Lung microvascular endothelial cell (primary cell): Measurements from ENCODE around the gene CCDC188. TPM values are rescaled to one million over a fixed set of nuclear protein-coding genes. Genes with fewer than 3 reads are reported as not detected.
A peak's percentile ranks its signal among the peaks of the same experiment; 100 is the strongest.

ENCODE experiments used
- DNase-seq, 2 donors: peaks; one replicate each; pipeline versions ENCODE4 v3.0.0 to v3.0.0-alpha.2; 2010; ENCODE audit warnings: low read depth in 2 of 2
- total RNA-seq: library from RNA; depleted of rRNA; stranded (reverse); fragments of >200 nt; gene quantifications from 2 replicates; pipeline ENCODE4 v1.2.1, GENCODE V29; 2014

Gene CCDC188
- total RNA-seq, 1 donor from 2014 or later: 3.6 TPM

DNA sequence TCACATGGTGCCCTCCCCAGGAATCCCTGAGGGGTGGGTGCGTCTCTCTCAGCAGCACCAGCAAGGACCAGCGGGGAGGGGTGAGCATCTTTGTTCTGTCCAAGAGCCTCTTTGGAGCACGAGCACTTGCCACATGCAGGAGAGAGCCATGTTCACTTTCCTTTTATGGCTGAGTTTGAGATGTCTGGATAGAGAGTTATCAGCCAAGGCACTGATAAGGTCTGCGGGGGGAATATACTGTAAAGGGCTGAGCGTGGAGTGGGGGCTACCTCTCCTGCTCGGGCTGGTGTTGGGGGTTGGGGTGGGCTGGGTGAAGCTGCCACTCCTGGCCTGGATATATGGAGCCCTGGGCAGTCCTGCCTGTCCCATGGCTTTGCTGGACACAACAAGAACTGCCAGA lies 34.9 kb upstream of the CCDC188 start:
- DNase-seq: no peak

GRCh38 chr22:20184501-20185165 lies 33.8 kb upstream of the CCDC188 start:
- DNase-seq: no peak

DNA sequence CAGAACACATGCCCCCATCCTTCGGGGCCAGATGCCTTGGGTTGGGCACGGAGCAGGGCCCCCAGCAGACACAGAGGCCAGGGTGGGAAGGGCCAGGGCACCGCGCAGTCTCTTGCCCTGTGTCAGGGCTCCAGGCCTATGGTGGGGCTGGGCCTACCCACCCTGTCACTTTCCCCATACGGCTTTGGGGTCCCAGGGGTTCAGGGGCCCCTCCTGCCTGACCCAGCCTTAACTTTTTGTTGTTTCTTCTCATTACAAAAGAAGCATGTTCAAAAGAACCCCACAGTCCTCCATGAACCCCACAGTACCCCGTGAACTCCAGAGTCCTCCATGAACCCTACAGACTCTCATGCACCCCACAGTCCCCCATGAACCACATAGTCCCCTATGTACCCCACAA lies 33.0 kb upstream of the CCDC188 start:
- DNase-seq: no peak

- no peak for DNase-seq
Observed at GRCh38 chr22:20183101-20183500, 32.2 kb upstream of the CCDC188 start.

DNA sequence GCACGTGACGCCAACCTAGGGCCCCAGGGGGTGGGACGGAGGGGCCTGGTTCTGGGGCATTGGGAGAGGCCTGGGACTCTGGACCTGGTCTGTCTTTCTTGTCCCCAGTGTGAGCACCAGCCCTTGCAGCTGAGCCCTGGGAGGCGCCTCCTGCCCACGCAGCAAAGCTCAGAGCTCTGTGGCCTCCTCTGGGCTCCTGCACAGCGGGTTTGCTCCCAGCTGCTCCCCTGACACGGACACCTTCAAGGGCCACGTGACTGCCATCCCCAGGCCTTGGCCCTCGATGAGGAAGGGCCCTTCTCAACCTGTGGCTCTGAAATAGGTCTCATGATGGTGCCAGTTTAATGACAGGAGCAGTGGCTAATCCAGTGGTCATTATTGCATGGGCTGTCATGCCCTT lies 31.5 kb upstream of the CCDC188 start:
- no peak for DNase-seq

DNA sequence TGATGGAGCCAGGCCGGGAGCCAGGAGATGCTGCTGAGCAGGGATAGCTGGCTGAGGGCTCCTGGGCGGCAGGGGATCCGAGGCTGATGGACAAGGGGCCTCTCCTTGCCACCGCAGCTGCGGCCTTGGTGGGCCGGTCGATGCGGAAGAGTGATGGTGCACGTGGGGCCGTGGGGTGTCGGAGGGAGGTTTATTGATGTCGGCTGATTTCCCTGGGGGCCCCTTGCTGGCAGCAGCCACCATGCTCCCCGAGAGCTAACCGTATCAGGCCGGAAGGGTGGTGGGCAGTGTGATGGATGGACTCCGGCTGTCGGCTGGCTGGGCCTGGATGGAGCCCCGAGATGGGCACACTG lies 31.0 kb upstream of the CCDC188 start:
- no peak for DNase-seq

DNA sequence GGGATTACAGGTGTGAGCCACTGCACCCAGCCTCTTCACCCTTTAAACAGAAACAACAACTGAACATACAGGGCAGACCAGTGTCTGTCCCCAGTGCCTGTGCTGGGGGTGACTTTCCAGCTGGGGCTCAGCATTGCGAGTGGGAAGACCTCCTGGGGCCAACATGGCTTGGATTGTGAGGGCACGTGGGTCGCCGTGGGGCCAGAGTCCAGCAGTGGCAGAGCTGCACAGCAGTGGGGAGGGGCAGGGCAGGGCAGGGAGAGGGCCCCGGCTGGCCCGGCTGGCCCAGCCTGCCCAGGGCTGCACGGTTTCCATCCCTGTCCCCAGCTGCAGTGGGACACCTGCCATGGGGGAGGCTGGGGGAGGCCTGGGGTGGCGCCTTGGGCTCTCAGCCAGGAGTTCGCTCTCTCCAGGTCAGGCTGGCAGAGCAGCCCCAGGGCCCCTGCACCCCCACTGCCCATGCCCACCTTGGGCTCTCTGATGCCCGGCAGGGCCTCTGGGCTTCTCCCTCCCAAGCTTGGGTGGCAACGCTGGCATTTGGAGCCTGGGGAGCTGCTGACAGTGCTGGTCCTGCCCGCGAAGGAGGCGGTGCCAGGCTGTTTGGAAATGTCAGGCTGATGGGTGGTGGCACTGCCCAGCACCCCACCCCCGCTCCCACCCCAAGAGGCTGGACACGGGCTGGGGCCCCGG lies 30.5 kb upstream of the CCDC188 start:
- no peak for DNase-seq

GRCh38 chr22:20180640-20181039 lies 29.8 kb upstream of the CCDC188 start:
- no peak for DNase-seq

DNA sequence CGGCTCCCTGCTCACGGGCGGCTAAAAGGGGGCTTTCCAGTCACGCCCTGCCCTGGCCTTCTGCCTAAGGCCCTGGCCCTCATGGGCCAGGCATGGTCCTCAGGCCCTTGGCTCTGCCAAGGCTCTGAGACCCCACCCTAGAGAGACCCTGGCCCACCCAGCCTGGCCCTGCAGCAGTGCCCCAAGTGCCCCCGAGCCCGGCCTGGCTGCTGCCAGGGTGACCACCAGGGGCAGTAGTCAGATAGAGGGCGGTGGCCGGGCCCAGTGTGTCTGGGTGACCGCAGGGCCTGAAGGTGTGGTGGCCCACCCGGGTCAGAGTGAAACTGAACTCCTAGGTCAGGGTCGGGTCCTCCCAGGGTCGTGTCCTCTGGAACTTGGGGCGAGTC lies 29.4 kb upstream of the CCDC188 start:
- DNase-seq: no peak

GRCh38 chr22:20179455-20180244 lies 28.8 kb upstream of the CCDC188 start:
- no peak for DNase-seq

GRCh38 chr22:20178915-20179227 lies 28.0 kb upstream of the CCDC188 start:
- DNase-seq: no peak

GRCh38 chr22:20178075-20178914 lies 27.4 kb upstream of the CCDC188 start:
- DNase-seq: no peak

DNA sequence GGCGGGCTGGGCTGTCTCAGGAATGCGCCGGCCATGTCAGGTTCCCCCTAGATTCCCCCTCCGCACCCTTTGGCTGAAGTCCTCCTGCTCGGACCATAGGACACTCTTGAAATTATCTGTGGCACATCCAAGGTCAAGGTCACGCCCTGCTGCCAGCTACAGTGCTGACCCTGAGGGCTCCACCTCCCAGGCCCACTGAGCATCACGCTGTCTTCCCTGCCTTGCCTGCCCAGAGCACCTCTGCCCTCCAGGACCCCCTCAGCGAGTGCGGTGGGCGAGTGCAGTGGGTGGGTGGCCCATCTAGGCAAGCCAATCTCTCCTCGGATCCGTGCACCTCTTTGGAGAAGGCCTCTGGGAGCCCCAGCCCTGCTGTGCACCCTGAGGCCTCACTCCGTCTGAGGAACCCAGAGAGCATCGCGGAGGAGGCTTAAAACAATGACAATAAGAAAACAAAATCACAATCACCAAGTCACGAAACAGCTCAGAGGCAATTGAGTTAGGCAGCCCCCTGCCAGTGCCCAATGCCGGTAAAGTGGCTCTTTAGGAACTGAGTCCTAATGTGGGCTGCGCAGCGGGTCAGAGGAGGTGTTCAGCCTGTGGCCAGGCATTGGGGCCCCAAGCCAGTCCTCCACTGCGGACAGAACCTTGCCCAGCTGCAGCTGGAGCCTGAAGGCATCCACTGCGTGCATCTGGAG lies 26.5 kb upstream of the CCDC188 start:
- DNase-seq: no peak

DNA sequence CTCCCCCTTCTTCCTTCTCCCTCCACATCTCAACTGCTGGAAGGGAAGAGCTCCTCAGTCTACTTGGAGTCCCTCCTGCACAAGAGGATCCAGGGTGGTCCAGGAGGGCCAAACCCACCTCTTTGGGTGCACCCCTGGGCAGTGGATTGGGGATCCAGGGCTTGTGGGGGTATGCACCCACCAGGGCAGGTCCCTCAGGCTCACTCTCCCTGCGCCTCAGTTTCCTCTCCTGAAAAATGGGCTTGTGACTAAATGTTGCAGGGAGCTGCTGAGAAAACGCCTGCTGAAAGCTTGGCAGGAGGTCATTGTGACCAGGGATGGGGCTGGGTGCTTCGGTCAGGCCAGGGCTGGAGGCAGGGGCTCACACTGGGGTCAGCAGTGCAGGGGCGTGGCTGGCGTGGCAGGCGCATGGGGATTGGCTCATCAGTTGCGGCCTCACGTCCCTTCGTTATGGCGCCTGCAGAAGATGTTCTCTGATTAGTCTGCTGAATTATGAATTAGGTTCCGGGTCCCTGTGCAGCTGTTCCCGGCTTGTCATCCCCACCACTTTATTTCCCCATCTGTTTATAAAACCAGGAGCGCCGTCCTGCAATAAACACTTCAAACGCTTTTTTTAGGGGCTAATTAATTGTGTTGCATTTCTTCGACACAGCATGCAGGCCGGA lies 25.7 kb upstream of the CCDC188 start:
- no peak for DNase-seq

DNA sequence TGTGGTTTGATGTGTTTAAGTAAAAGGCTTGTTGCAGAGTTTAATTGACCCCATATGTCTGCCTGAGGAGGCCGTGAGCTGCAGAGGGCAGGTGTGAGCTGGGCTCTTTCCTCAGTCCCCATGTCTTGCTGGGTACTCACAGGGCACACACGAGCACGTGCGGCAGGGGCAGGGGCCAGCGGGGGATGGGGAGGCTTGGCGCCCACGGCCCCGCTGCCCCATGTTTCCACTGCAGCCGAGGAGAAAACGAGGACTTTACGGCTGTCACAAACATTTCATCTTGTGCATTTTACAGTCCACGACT lies 24.7 kb upstream of the CCDC188 start:
- peak in 1 of 2 donors; percentile 12 for DNase-seq

DNA sequence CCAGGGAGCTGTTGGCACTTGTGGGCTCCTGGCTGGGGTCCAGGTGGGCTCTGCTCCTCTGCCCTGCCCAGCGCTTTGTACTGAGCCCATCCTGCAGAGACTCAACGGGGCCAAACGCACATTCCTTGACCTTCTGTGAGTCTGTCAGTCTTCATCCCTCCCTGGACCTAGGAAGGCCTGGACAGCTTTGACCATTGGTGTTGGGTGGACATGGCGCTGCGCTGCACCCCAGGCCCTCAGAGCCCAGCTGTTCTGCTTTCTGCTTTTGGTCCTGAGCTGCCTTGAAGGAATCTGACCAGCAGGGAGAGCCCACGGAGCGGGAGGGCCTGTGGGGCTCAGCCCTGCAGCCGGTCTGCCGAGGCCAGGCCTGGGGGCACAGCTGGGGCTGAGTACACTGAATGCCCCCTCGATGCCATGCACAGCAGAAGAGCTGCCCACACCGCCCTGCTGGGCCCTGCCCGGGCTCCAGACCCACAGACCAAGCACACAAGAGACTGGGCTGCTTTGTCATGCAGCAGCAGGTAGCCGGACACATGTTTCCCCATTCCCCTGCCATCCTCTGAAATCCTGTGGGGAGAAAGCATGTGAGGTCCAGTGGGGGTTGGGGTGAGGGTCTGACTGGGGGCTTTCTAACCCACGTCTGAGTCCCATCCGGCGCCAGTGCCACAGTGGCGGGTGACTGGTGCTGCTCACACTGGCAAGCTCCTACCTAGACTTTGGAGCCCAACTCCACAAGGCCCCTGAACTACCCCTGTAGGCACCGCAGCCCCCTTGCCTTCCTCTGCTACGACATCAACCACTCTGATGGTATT lies 24.1 kb upstream of the CCDC188 start:
- DNase-seq: no peak

- DNase-seq: no peak
Observed at GRCh38 chr22:20173772-20174171, 22.9 kb upstream of the CCDC188 start.

DNA sequence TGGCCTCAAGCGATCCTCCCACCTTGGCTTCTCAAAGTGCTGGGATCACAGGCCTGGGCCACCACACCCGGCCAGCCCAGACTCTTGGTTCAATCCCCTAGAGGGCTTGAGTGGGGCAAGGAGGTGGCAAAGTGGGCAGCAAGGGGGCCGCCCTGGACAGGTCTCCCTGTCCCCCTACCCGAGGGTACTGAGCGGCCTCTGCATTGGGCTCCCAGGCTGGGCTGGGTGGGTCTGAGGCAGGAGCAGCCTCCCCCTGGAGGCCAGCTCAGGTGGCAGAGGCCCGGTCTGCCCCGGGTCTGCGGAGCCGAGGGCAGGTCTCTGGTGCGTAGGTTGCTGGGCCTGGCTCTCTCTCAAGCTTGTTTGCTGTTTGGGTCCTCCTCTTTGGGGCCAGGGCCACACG lies 22.4 kb upstream of the CCDC188 start:
- DNase-seq: no peak

GRCh38 chr22:20172141-20172613 lies 21.3 kb upstream of the CCDC188 start:
- no peak for DNase-seq
